Lower lobe of right lung (tissue), 2 donors: ENCODE results near the gene ITPK1. TPM values are rescaled to one million over a fixed set of nuclear protein-coding genes. Genes with fewer than 3 reads are reported as not detected.
"Not testable (repeated sequence)": the region's sequence is repeated elsewhere in the genome, so short reads cannot be mapped to it uniquely, and the experiment has no call there.

Source experiments
- ATAC-seq, 2 donors: fragments of 200-7000 bp; cut with Tn5 transposase; one replicate each; pipeline ENCODE4 v1.9.1; 2020 to 2022; ENCODE audit warnings: mild to moderate bottlenecking in 2 of 2, moderate library complexity in 2 of 2
- DNase-seq: peaks from one replicate; pipeline ENCODE4 v3.0.0-alpha.2; 2020
- H3K27ac ChIP-seq: fragments of 200-600 bp; one replicate; pipeline ENCODE4 v1.8.0; 2022
- H3K27me3 ChIP-seq: fragments of 200-600 bp; one replicate; pipeline ENCODE4 v1.8.0; 2022; ENCODE audit warnings: low read depth
- H3K36me3 ChIP-seq: fragments of 200-600 bp; one replicate; pipeline ENCODE4 v1.8.0; 2022; ENCODE audit warnings: mild to moderate bottlenecking
- H3K4me1 ChIP-seq: fragments of 200-600 bp; one replicate; pipeline ENCODE4 v1.8.0; 2022
- H3K4me3 ChIP-seq: fragments of 200-600 bp; one replicate; pipeline ENCODE4 v1.8.0; 2022; ENCODE audit warnings: mild to moderate bottlenecking
- H3K9me3 ChIP-seq: fragments of 200-600 bp; one replicate; pipeline ENCODE4 v1.8.0; 2022
- intact Hi-C: fragments of 100-400 bp; cut with DNase I; formaldehyde crosslinking; loops from one replicate; pipeline ENCODE4 v1.11.0; 2022
- total RNA-seq: library from RNA; stranded (reverse); fragmentation: NEBNext Ultra II Directional; extraction: Animal tissue kit (Norgen Biotek cat#: 25700); gene quantifications from one replicate; pipeline ENCODE4 v1.2.1, GENCODE V29; 2021
- TF ChIP-seq, protein P1 (sequence below): fragments of 200-600 bp; IDR thresholded peaks from one replicate; pipeline ENCODE4 v1.8.0; 2022; ENCODE audit warnings: antibody characterized with exemption, mild to moderate bottlenecking
- donor health status: DM: no; HTN: yes; CAD: no; lungs with severe emphysema.

The ITPK1 gene
- total RNA-seq, 1 donor from 2014 or later = 129 TPM

DNA sequence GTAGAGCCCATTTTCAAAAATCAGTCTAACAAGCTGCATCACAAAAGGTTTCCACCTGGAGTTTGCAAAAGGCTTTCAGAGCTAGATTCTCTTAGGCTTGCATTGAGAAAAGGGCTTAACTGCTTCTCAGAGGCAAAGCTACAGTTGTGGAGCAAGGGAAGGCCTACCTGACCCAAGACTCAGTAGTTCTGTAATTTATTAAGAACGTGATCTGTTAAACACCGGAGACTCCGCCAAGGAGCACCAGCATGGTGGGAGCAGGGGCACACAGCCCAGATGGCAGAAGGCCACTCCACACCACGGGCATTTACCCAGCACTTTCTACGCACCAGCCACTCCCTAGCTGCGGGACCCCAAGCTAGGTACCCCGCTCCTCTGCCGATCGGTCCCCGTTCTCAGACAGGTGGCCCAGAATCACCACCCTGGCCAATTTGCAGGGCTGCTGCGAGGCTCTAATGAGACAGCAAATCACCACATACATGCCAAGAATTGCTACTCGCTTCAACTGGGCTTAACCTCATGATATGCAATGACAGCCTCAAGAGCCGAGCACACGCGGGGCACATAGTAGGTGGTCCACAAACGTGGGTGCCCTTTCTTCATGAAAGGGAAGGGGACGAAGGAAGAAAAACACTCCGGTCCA, 1.5 kb downstream of the ITPK1 start:
- H3K36me3 ChIP-seq = peaks cover 4% of the 10 kb centered on the region
- peak overlapping the region; percentile 94 for H3K27ac ChIP-seq
- H3K9me3 ChIP-seq = no peaks in the 10 kb centered on the region
- peaks cover 41% of the 10 kb centered on the region for H3K4me1 ChIP-seq
- TF ChIP-seq, protein P1, sequence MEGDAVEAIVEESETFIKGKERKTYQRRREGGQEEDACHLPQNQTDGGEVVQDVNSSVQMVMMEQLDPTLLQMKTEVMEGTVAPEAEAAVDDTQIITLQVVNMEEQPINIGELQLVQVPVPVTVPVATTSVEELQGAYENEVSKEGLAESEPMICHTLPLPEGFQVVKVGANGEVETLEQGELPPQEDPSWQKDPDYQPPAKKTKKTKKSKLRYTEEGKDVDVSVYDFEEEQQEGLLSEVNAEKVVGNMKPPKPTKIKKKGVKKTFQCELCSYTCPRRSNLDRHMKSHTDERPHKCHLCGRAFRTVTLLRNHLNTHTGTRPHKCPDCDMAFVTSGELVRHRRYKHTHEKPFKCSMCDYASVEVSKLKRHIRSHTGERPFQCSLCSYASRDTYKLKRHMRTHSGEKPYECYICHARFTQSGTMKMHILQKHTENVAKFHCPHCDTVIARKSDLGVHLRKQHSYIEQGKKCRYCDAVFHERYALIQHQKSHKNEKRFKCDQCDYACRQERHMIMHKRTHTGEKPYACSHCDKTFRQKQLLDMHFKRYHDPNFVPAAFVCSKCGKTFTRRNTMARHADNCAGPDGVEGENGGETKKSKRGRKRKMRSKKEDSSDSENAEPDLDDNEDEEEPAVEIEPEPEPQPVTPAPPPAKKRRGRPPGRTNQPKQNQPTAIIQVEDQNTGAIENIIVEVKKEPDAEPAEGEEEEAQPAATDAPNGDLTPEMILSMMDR = no peak
- peak overlapping the region; percentile 87 for H3K4me3 ChIP-seq
- no peaks in the 10 kb centered on the region for H3K27me3 ChIP-seq
- intact Hi-C loops = loop anchor here (5.0 kb wide), 1 partner anchor 82 kb away; no protein-coding TSS in a partner anchor
- no peak for ATAC-seq
- DNase-seq = no peak

DNA sequence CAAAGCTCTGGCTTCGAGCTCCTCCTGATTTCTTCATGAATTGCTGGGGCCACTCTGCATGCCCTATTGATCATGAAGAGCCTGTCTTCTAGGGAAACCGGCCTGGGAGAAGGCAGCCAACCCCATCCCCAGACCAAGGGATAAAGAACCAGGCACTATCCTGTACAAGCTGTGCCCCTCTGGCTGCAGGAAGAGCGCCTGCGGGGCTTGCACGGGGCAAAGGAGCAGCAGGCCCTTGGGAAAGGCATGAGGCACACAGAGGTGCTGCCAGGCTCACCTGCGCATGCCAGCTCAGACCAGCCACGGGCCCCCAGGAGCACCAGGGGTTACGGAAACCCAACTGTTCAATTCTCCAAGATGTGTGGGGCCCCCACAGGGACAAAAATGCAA, 2.1 kb downstream of the ITPK1 start:
- Histone ChIP-seq H3K9me3 (no peaks in the 10 kb centered on the region), H3K4me3 (peak overlapping the region; percentile 87), H3K27me3 (no peaks in the 10 kb centered on the region), H3K4me1 (peaks cover 46% of the 10 kb centered on the region), H3K36me3 (peaks cover 4% of the 10 kb centered on the region), H3K27ac (peak overlapping the region; percentile 94)
- TF ChIP-seq, protein P1 = no peak
- ATAC-seq = no peak
- intact Hi-C loops = loop anchor here (5.0 kb wide), 1 partner anchor 81 kb away; no protein-coding TSS in a partner anchor
- DNase-seq = no peak

DNA sequence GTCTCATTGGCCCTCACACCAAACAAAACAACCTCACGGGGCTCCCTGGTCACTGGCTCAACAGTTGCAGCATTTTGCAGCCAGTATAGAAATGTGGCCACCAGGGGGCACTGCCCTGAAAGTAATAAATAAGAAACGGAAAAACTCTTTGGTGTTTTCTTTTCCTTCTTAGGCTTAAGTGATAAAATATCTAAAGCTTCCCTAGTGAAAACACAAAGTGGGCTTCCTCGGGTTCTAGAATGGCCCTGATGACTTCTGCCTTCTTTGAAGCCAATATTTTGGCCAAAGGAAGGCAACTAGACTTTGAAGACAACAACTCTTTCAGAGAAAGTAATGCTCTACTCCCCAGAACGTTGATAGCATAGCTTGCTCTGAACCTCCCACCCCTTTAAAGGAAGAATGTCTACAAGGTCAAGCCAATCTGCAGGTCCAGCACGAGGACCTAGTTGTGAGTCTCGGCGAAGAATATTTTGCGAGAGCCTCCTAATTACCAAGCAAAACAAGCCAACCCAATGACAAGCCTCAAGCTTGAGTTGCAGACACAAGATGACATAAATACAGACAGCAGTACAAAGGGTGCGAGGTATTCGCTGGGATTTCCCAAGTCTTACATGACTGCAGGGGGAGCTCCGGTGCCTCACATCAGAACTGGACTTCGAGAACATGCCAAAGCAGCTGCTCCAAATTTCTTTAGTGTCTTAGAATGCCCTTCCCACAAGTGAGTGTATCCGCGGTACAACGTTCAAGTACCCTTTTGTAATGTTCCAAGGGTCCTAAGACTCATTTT, 2.6 kb downstream of the ITPK1 start:
- Histone ChIP-seq H3K4me3 (peak overlapping the region; percentile 87), H3K27ac (peak overlapping the region; percentile 94), H3K27me3 (no peaks in the 10 kb centered on the region), H3K9me3 (no peaks in the 10 kb centered on the region), H3K36me3 (peaks cover 4% of the 10 kb centered on the region), H3K4me1 (peaks cover 52% of the 10 kb centered on the region)
- TF ChIP-seq, protein P1 = peak; percentile 88
- ATAC-seq (peak; percentile 6 to 17), DNase-seq (peak; percentile 85)
- intact Hi-C loops = loop anchor here (5.0 kb wide), 1 partner anchor 81 kb away; no protein-coding TSS in a partner anchor

DNA sequence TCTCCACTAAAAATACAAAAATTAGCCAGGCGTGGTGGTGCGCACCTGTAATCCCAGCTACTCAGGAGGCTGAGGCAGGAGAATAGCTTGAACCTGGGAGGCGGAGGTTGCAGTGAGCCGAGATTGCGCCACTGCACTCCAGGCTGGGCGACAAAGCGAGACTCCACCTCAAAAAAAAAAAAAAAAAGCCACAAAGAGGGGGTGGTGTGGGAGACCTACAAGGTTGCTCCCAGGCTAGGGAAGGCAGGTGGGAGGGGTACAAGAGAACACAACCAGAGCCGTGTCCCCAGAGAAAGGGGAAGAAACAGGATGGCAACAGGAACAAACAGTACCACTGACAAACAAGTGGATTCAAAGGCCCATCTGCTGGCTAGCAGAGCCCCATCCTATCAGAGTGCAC, 4.2 kb downstream of the ITPK1 start:
- H3K27ac ChIP-seq = not testable (repeated sequence)
- peaks cover 63% of the 10 kb centered on the region for H3K4me1 ChIP-seq

DNA sequence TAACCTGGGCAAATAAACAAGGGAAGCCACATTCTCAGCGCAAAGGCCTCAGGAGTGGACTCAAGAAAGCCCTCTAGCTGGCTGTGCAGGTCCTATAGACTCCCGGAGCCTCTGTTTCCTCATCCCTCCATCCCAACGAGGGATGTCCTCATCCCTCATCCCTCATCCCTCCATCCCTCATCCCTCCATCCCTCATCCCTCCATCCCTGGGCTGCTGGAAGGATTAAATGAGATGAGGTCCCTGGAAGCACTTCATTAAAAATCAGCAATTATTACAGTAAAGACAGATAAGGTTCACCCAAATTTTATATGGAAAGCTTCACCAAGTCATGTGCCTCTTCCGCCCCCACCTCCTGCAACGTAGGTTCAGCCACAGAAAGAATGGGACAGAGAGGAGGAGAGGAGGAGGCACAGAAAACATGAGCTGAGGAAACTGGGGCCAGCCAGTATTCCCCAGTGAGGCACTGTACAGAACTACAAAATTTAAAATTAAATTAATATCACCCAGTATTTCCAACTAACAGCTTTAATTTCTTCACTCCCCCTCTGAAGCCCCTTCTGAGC, 4.8 kb downstream of the ITPK1 start:
- Histone ChIP-seq H3K27me3 (no peaks in the 10 kb centered on the region), H3K27ac (no peak overlapping the region), H3K4me1 (peaks cover 62% of the 10 kb centered on the region), H3K9me3 (no peaks in the 10 kb centered on the region), H3K36me3 (peaks cover 4% of the 10 kb centered on the region), H3K4me3 (no peak overlapping the region)
- ATAC-seq = no peak
- no peak for DNase-seq
- TF ChIP-seq, protein P1 = no peak
- intact Hi-C loops = loop anchor here (5.0 kb wide), 1 partner anchor 79 kb away; no protein-coding TSS in a partner anchor

More for the DNA sequence above, 4.2 kb downstream of the ITPK1 start:
- ATAC-seq, H3K27me3 ChIP-seq, H3K4me3 ChIP-seq, H3K36me3 ChIP-seq, H3K9me3 ChIP-seq, DNase-seq: not testable (repeated sequence)
- intact Hi-C loops = loop anchor here (5.0 kb wide), 1 partner anchor 79 kb away; no protein-coding TSS in a partner anchor
